GM21515 (cell line): ENCODE data around the gene SETD1B.
"Not testable (repeated sequence)": the region's sequence is repeated elsewhere in the genome, so short reads cannot be mapped to it uniquely, and the experiment has no call there.

Experiments
- ATAC-seq: cut with Tn5 transposase; IDR thresholded peaks from one replicate; pipeline ENCODE4 v1.9.1; 2021; ENCODE audit not compliant: unreplicated experiment

SETD1B gene

GRCh38 chr12:121852392-121852791 is 48.6 kb downstream of the SETD1B start:
- not testable (repeated sequence) for ATAC-seq

GRCh38 chr12:121857322-121858246 is 53.8 kb downstream of the SETD1B start:
- no peak for ATAC-seq

GRCh38 chr12:121858318-121858661 is 54.5 kb downstream of the SETD1B start:
- no peak for ATAC-seq

- no peak for ATAC-seq
Observed at GRCh38 chr12:121858662-121859572, 55.1 kb downstream of the SETD1B start, which contains the start of gene HPD. Gene HPD, minus strand, starts transcription at chr12:121858859. Its CDS starts 36 bp downstream, at chr12:121858823.

GRCh38 chr12:121860257-121860656 is 56.4 kb downstream of the SETD1B start:
- ATAC-seq: no peak

- not testable (repeated sequence) for ATAC-seq
Observed at GRCh38 chr12:121860699-121861098, 56.9 kb downstream of the SETD1B start.

- no peak for ATAC-seq
Observed at GRCh38 chr12:121861636-121862254, 57.9 kb downstream of the SETD1B start.

GRCh38 chr12:121866331-121866730 is 62.5 kb downstream of the SETD1B start:
- no peak for ATAC-seq

GRCh38 chr12:121869229-121869628 is 65.4 kb downstream of the SETD1B start:
- ATAC-seq: not testable (repeated sequence)

GRCh38 chr12:121871467-121871866 is 67.7 kb downstream of the SETD1B start:
- ATAC-seq: no peak

- ATAC-seq: no peak
Observed at GRCh38 chr12:121872546-121873215, 68.9 kb downstream of the SETD1B start.

GRCh38 chr12:121873216-121873569 is 69.4 kb downstream of the SETD1B start:
- no peak for ATAC-seq

GRCh38 chr12:121874071-121874470 is 70.3 kb downstream of the SETD1B start:
- no peak for ATAC-seq

- ATAC-seq: no peak
Observed at GRCh38 chr12:121875582-121875981, 71.8 kb downstream of the SETD1B start.

- ATAC-seq: not testable (repeated sequence)
Observed at GRCh38 chr12:121876080-121876447, 72.3 kb downstream of the SETD1B start.
